GM12892 (cell line): ENCODE results near the gene ATP2A1.

Source experiments
- POLR2A ChIP-seq: IDR thresholded peaks from 2 replicates; pipeline ENCODE4 v1.6.1; 2011; ENCODE audit warnings: low read depth, low read length, control low read depth
- POLR2AphosphoS5 ChIP-seq: IDR thresholded peaks from 2 replicates; pipeline ENCODE4 v1.6.1; 2011; ENCODE audit warnings: low read depth, low read length, control low read depth
- TAF1 ChIP-seq: IDR thresholded peaks from 2 replicates; pipeline ENCODE4 v1.6.1; 2011; ENCODE audit warnings: low read depth, mild to moderate bottlenecking, control low read depth, low read length, borderline replicate concordance

GRCh38 chr16:28875134-28876018 is 2.9 kb upstream of the ATP2A1 start:
- TF ChIP-seq POLR2A: no peak
- no peak for TF ChIP-seq TAF1
- TF ChIP-seq POLR2AphosphoS5: no peak
